Central memory CD8-positive, alpha-beta T cell (primary cell): ENCODE measurements around the gene C17orf58.
"Not testable (repeated sequence)": the region's sequence is repeated elsewhere in the genome, so short reads cannot be mapped to it uniquely, and the experiment has no call there.

ENCODE experiments used
- ATAC-seq: fragments of 150-1000 bp; cut with Tn5 transposase; replicated peaks from 2 replicates; pipeline ENCODE4 v1.10.0; 2022; ENCODE audit warnings: mild to moderate bottlenecking, moderate FRiP score, moderate number of reproducible peaks; ENCODE audit not compliant: poor library complexity, severe bottlenecking; ENCODE audit errors: extremely low read depth
- DNase-seq, 2 donors: peaks; one replicate each; pipeline ENCODE4 v3.0.0; 2021; ENCODE audit warnings: low spot score in 2 of 2
- H3K27ac Mint-ChIP-seq: one replicate; pipeline ENCODE4 v1.8.0; 2022; ENCODE audit warnings: low read depth, mild to moderate bottlenecking, moderate library complexity, mixed read lengths
- H3K27me3 Mint-ChIP-seq: one replicate; pipeline ENCODE4 v1.8.0; 2022; ENCODE audit warnings: mixed read lengths
- H3K36me3 Mint-ChIP-seq: one replicate; pipeline ENCODE4 v1.8.0; 2022; ENCODE audit warnings: mild to moderate bottlenecking, moderate library complexity, mixed read lengths; ENCODE audit not compliant: insufficient read depth
- H3K4me1 Mint-ChIP-seq: one replicate; pipeline ENCODE4 v1.8.0; 2022; ENCODE audit warnings: mixed read lengths
- H3K4me3 Mint-ChIP-seq: one replicate; pipeline ENCODE4 v1.8.0; 2022; ENCODE audit warnings: mild to moderate bottlenecking, moderate library complexity, mixed read lengths
- H3K9me3 Mint-ChIP-seq: one replicate; pipeline ENCODE4 v1.8.0; 2022; ENCODE audit warnings: mixed read lengths

Gene C17orf58

DNA sequence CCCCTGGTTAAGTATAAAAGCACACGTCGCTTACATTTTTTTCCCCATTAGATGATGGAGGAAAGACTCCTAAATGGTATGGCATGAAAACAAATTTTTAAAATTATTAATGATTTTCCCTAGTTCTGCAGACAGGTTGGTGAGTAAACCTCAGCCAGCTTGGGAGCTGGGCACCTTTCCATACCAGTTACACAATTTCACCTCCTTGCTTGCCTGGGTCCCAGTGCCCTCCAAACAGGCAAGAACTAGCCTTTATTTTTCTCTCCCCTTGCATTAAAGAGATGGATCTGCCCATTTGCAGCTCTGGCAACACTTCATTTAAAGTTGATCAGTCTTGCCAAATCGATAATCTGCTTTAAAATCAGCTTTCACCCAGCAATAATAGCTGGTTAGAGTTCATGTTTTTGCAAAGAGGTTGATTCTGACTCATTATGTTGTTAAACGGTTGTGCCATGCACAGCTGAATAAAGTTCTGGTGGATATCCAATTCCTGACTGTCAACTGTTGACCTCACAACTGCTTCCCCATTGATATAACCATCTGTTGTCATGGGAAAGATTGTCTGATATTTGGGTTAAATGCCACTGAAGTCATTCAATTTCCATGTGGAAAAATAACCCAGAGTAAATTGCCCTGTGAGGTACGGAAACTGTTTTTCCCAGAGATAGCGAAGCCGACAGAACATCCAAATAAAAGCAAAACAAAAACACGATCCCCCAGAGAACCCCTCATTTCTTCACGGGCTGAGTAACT, 1.3 kb downstream of the C17orf58 start:
- ATAC-seq (no peak), DNase-seq (no peak)
- Mint-ChIP-seq H3K36me3 (peaks cover 17% of the 10 kb centered on the region), H3K27me3 (peaks cover 20% of the 10 kb centered on the region), H3K27ac (peak overlapping the region; percentile 78), H3K4me3 (peak overlapping the region; percentile 84), H3K9me3 (no peaks in the 10 kb centered on the region), H3K4me1 (peaks cover 35% of the 10 kb centered on the region)

DNA sequence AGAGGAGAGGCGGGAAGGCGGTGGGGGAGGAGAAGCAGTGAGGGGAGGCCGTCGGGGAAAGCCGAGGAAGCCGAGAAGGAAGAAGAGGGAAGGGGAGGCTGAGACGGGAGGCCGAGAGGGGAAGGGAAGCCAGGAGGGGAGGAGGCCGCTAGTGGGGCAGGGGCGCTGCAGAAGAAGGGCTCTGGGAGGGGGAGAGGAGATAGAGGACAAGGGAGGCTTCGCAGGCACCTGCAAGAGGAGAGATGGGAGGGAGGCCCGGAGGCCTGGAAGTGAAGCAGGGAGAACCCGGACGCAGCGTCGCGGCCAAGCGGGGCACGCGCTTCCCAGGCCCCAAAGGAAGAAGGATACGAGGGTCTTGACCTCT, 2.3 kb downstream of the C17orf58 start:
- H3K27ac Mint-ChIP-seq: peak overlapping the region; percentile 78
- H3K27me3 Mint-ChIP-seq: peaks cover 20% of the 10 kb centered on the region
- peaks cover 35% of the 10 kb centered on the region for H3K4me1 Mint-ChIP-seq
- ATAC-seq (no peak), DNase-seq (no peak)
- peaks cover 19% of the 10 kb centered on the region for H3K36me3 Mint-ChIP-seq
- H3K9me3 Mint-ChIP-seq: no peaks in the 10 kb centered on the region
- peak overlapping the region; percentile 84 for H3K4me3 Mint-ChIP-seq

DNA sequence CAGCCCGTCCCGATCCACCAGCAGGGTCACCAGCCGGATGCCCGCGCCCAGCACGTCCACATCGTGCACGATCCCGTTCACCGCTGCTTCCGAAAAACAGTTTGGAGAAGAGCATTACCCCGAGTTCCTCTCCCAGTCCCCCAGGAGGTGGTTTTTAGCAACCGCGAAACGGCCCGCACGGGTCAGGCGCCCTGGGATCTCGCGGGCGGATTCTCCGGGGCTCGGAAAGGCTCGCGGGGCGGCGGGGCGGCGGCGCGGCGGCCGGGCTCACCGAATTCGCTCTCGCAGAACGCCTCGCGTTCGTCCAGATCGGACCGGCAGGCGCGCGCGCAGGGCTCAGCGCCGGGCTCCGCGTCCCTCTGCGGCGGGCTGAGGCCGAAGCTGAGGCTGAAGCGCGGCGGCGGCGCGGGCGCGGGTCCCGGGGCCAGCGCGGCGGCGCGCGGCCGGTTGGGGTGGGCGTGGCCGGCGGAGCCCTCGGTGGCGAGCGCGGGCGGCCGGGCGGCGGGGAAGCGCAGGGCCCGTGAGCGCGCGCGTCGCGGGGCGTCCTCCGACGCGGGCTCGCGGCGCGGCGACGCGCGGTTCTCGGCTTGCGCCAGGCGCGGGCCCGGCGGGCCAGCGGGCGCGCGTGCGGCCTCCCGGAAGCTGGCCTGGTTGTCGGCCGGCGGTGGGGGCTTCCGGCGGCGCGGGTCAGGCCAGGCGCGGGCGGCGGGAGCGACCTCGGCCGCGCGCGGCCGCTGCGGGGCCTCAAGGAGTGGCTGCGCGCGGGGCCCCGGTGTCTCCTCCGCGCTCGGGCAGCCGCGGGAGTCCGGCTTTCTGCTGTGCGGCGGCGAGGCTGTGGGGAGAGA, 2.9 kb downstream of the C17orf58 start:
- DNase-seq (peak; percentile 48 to 55), ATAC-seq (peak; percentile 61)

DNA sequence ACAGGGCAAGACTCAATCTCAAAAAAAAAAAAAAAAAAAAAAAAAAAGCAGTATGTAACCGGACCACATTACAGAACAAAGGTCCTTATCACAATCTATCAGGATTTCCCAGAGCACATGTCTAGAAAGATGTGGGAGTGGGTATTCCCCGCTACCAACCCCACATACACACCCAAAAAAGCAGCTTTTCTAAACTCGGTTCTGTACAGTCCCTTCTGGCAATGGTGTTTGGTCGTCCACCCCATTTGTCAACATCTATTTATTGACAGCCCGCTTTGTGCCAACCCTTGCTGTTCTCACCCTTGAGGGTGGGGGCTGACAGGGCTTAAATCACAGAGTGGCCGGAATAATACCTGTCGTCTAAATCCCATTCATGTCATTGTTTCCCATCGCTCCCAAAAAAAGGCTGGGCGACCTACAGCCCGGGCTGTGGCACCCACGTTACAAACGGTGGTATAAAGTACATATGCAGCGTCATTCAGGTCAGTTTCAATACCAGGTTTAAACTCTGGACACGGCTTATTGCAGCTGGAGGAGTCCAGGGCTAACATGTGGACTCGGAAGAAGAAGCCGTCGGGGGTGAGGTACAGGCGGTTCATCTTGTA, 3.6 kb downstream of the C17orf58 start:
- no peak for DNase-seq
- H3K9me3 Mint-ChIP-seq: no peaks in the 10 kb centered on the region
- H3K4me1 Mint-ChIP-seq: peaks cover 35% of the 10 kb centered on the region
- peaks cover 17% of the 10 kb centered on the region for H3K36me3 Mint-ChIP-seq
- peaks cover 20% of the 10 kb centered on the region for H3K27me3 Mint-ChIP-seq
- peak overlapping the region; percentile 95 for H3K4me3 Mint-ChIP-seq
- H3K27ac Mint-ChIP-seq: peak overlapping the region; percentile 84
- no peak for ATAC-seq

More for the DNA sequence above, 2.9 kb downstream of the C17orf58 start:
- Mint-ChIP-seq H3K27ac (peak overlapping the region; percentile 84), H3K36me3 (peaks cover 19% of the 10 kb centered on the region), H3K4me3 (peak overlapping the region; percentile 95), H3K27me3 (peaks cover 20% of the 10 kb centered on the region), H3K4me1 (peaks cover 35% of the 10 kb centered on the region), H3K9me3 (no peaks in the 10 kb centered on the region)

DNA sequence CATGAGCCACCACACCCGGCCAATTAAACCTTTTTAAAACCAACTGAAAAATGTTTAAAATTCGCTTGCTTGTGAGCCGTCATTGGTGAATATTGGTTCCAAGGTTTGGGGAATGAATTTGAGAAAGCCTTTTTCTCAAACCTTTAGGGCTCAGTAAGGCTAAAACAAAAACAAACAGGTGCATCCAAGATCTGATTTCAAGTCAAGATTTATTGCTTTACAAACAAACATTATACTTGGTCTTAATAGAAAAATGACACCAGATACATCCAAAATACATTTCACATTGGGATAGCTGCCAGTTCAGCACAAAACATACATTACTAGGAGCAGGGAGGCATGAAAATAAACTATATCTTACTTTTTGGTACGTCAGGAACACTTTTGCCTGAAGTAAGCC, 5.4 kb downstream of the C17orf58 start:
- DNase-seq: no peak
- H3K9me3 Mint-ChIP-seq: no peaks in the 10 kb centered on the region
- H3K27ac Mint-ChIP-seq: no peak overlapping the region
- H3K4me3 Mint-ChIP-seq: no peak overlapping the region
- peaks cover 12% of the 10 kb centered on the region for H3K27me3 Mint-ChIP-seq
- ATAC-seq: no peak
- peaks cover 17% of the 10 kb centered on the region for H3K36me3 Mint-ChIP-seq
- H3K4me1 Mint-ChIP-seq: peaks cover 28% of the 10 kb centered on the region

DNA sequence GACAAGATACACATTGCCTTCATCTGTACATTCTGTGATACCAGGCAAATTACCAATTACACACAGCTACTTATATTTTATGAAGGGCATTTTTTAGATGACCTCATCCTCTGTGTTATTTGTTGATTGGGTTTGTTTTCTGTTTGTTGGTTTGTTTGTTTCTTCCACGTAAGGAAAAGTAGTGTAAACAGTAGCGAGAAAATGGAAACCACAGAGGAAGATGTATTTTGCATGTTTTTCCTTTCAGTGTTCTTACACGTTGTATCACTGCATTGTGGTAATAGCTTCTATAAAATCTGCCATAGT, 12.9 kb downstream of the C17orf58 start:
- DNase-seq: no peak
- Mint-ChIP-seq H3K27ac (no peak overlapping the region), H3K4me1 (no peaks in the 10 kb centered on the region), H3K36me3 (peaks cover 19% of the 10 kb centered on the region), H3K4me3 (no peak overlapping the region), H3K9me3 (no peaks in the 10 kb centered on the region), H3K27me3 (no peaks in the 10 kb centered on the region)
- ATAC-seq: no peak

DNA sequence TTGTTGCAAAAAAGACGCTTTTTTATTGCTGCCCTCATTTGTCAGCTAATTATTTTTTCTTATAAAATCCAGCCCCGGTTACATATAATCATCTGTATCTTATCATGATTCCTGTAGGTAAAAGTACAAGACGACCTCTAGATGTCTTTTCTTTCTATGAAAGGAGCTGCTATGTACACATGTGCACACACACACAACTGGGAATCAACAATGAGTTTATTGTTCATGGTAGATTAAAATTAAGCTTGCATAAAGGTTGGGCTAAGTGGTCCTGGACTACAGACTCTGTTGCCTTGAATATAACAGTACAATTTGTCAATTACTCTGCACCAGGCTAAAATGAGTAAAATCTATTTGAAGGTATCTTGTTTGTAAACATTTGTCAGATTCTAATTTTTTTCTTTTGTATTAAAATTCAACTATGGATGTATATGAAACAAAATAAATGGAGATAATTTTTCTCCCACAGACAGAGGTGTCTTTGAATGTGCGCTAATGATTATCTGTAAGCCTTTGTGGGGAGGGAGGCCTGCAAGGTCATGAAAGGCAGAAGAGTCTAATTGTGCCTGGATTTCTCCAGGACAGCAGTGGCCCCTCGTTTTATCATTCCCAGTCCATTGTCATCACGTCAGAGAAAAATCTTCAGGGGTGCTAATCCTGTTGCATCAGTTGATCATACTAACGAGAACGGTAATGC, 13.4 kb downstream of the C17orf58 start:
- Mint-ChIP-seq H3K9me3 (no peaks in the 10 kb centered on the region), H3K36me3 (peaks cover 21% of the 10 kb centered on the region), H3K4me1 (no peaks in the 10 kb centered on the region), H3K4me3 (no peak overlapping the region), H3K27ac (no peak overlapping the region), H3K27me3 (no peaks in the 10 kb centered on the region)
- DNase-seq: no peak
- no peak for ATAC-seq

DNA sequence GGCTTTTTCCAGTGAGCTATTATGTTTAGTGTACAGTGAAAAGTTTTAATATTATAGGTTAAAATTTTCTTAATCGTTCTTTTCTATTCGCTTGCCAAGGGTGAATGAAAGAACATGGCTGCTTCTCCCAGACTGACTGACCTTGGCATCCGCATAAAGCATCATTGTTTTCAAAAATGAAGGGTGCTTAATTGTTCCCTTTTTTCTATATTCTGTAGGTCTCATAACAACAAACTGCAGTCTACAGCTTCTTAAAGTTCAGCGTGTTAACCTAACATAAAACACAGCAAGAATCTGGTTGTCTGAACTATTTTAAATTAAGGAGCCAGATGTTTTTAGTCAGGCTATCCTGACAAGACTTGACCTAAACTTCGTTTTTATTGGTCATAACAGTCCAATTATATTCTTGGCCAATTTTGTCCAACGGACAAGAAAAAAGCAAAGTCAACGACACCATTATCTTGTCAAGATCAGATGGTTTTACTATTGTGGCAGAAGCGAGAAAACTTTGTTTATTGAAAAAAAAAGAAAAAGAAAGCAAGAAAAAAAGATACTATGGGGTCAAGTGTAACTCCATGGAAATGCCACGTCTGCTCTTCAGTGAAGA, 14.1 kb downstream of the C17orf58 start:
- Mint-ChIP-seq H3K27ac (no peak overlapping the region), H3K36me3 (peaks cover 22% of the 10 kb centered on the region), H3K4me3 (no peak overlapping the region), H3K9me3 (no peaks in the 10 kb centered on the region), H3K4me1 (no peaks in the 10 kb centered on the region), H3K27me3 (no peaks in the 10 kb centered on the region)
- DNase-seq (no peak), ATAC-seq (no peak)

DNA sequence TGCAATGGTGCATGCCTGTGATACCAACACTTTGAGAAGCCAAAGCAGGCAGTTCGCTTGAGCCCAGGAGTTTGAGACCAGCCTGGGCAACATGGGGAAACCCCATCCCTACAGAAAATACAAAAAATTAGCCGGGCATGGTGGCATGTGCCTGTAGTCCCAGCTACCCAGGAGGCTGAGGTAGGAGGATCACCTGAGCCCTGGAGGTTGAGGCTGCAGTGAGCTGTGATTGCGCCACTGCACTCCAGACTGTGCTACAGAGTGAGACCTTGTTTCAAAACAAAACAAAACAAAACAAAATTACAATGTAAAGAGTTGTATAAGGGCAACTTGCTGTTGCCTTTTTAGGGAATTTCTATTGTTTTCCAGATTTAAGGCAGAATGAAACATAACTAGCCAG, 15.4 kb downstream of the C17orf58 start:
- not testable (repeated sequence) for H3K4me1 Mint-ChIP-seq, ATAC-seq, H3K27me3 Mint-ChIP-seq, H3K9me3 Mint-ChIP-seq, DNase-seq, H3K4me3 Mint-ChIP-seq
- Mint-ChIP-seq H3K36me3 (peaks cover 25% of the 10 kb centered on the region), H3K27ac (peak overlapping the region; percentile 82)

DNA sequence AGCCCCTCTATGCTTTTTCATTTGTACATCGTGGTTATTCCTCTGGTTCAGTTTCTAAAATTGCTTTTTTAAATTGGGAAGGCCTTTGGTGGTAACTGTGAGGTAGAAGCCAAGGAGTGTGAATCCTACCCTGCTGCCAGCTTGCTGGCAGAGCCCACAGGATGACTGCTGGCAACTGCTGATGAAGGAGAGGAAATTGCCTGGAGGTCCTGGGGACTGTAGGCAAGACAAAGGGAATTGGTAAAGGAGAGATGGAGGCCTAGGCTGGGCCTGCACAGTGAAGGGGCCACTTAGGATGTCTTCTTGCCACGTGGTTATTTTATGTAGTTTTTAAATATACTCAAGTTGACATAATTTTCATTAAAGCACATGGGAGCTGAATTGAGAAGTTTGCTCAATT, 15.8 kb downstream of the C17orf58 start:
- ATAC-seq: no peak
- Mint-ChIP-seq H3K9me3 (no peaks in the 10 kb centered on the region), H3K27me3 (no peaks in the 10 kb centered on the region), H3K4me3 (no peak overlapping the region), H3K4me1 (no peaks in the 10 kb centered on the region), H3K27ac (peak overlapping the region; percentile 82), H3K36me3 (peaks cover 27% of the 10 kb centered on the region)
- no peak for DNase-seq

DNA sequence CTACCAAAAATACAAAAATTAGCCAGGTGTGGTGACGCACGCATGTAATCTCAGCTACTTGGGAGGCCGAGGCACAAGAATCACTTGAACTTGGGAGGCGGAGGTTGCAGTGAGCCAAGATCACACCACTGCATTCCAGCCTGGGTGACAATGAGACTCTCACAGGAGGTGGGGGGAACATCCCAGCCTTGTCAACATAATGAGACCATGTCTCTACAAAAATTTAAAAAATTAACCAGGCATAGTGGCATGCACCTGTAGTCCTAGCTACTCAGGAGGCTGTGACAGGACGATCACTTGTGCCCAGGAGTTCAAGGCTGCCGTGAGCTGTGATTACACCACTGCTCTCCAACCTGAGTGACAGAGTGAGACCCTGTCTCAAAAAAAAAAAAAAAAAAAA, 20.0 kb downstream of the C17orf58 start:
- not testable (repeated sequence) for ATAC-seq, H3K9me3 Mint-ChIP-seq, H3K4me3 Mint-ChIP-seq, DNase-seq, H3K4me1 Mint-ChIP-seq, H3K27ac Mint-ChIP-seq, H3K27me3 Mint-ChIP-seq
- H3K36me3 Mint-ChIP-seq: peaks cover 30% of the 10 kb centered on the region

DNA sequence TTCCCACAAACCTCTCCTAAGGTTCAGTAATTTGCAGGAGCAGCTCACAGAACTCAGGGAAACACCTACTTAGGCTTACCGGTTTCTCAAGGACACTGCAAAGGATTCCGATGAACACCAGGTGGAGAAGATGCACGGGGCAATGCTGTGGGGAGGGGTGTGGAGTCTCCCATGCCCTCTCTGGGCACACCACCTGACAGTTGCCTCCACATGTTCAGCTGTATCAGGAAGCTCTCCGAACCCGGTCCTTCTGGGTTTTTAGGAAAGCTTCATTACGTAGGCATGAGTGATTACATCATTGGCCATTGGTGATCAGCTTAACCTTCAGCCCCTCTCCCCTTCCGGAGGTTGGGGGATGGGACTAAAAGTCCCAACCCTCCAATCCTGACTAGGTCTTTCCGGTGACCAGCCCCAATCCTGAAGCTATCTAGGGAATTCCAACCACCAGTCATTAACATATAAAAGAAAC, 21.6 kb downstream of the C17orf58 start:
- no peak for DNase-seq
- no peak overlapping the region for H3K27ac Mint-ChIP-seq
- H3K27me3 Mint-ChIP-seq: no peaks in the 10 kb centered on the region
- H3K36me3 Mint-ChIP-seq: peaks cover 32% of the 10 kb centered on the region
- H3K9me3 Mint-ChIP-seq: no peaks in the 10 kb centered on the region
- ATAC-seq: no peak
- H3K4me3 Mint-ChIP-seq: no peak overlapping the region
- H3K4me1 Mint-ChIP-seq: no peaks in the 10 kb centered on the region
